GM12864 (cell line): ENCODE data around the gene PGGHG.
A peak's percentile ranks its signal among the peaks of the same experiment; 100 is the strongest.

Experiments used
- DNase-seq: peaks from one replicate; pipeline ENCODE4 v3.0.0-alpha.2; 2011; ENCODE audit warnings: low read depth
- H3K4me3 ChIP-seq: 2 replicates; pipeline ENCODE4 v1.5.1; 2011; ENCODE audit warnings: mild to moderate bottlenecking, low read depth, low read length, control low read depth
- CTCF ChIP-seq: IDR thresholded peaks from 2 replicates; pipeline ENCODE4 v1.5.1; 2011; ENCODE audit warnings: low read depth, mild to moderate bottlenecking, moderate library complexity, low read length, control low read depth, inconsistent platforms; ENCODE audit errors: missing control alignments

PGGHG gene

GRCh38 chr11:288478-289397 is at the start of gene PGGHG:
Gene PGGHG (plus strand): TSS chr11:289126. CDS start chr11:289817, 691 bp downstream.
- no peak for TF ChIP-seq CTCF
- DNase-seq, result no peak

GRCh38 chr11:240315-240714 is 48.6 kb upstream of the PGGHG start:
- no peak for DNase-seq
- no peak overlapping the region for H3K4me3 ChIP-seq

More at GRCh38 chr11:288478-289397, at the start of gene PGGHG:
- H3K4me3 ChIP-seq, result peak within 1 kb of the TSS; percentile 41

GRCh38 chr11:241634-242033 is 47.3 kb upstream of the PGGHG start:
- DNase-seq, result no peak
- TF ChIP-seq CTCF, result no peak
- no peak overlapping the region for H3K4me3 ChIP-seq

More at GRCh38 chr11:240315-240714, 48.6 kb upstream of the PGGHG start:
- TF ChIP-seq CTCF, result no peak

GRCh38 chr11:244376-244775 is 44.5 kb upstream of the PGGHG start:
- DNase-seq, result no peak
- no peak for TF ChIP-seq CTCF
- H3K4me3 ChIP-seq, result no peak overlapping the region

GRCh38 chr11:249062-249461 is 39.9 kb upstream of the PGGHG start:
- no peak for DNase-seq
- no peak overlapping the region for H3K4me3 ChIP-seq
- TF ChIP-seq CTCF, result no peak

GRCh38 chr11:250274-250673 is 38.7 kb upstream of the PGGHG start:
- no peak overlapping the region for H3K4me3 ChIP-seq
- TF ChIP-seq CTCF, result no peak
- no peak for DNase-seq

GRCh38 chr11:250740-251299 is 38.1 kb upstream of the PGGHG start:
- peak; percentile 77 for TF ChIP-seq CTCF
- no peak for DNase-seq
- no peak overlapping the region for H3K4me3 ChIP-seq
